A549 (cell line): Measurements from ENCODE around the gene VSIR. TPM values are rescaled to one million over a fixed set of nuclear protein-coding genes. Genes with fewer than 3 reads are reported as not detected.

ENCODE experiments used
- BHLHE40 ChIP-seq: IDR thresholded peaks from 2 replicates; pipeline ENCODE4 v1.6.1; 2012; ENCODE audit warnings: low read depth, low read length, inconsistent platforms
- CBX8 ChIP-seq: fragments of 200-600 bp; sonication (generic); IDR thresholded peaks from 2 replicates; pipeline ENCODE4 v1.6.1; 2016
- CEBPB ChIP-seq, 2 experiments: fragments of >200 bp in 1 of 2; sonication (Bioruptor Twin) in 1 of 2; formaldehyde crosslinking in 1 of 2; IDR thresholded peaks; 2 replicates each; pipeline ENCODE4 v1.6.1; 2012 to 2016
- CHD2 ChIP-seq: fragments of 150-350 bp; IDR thresholded peaks from 2 replicates; pipeline ENCODE4 v1.6.1; 2014; ENCODE audit warnings: low read length; ENCODE audit not compliant: partially characterized antibody
- CHD4 ChIP-seq: fragments of 200-600 bp; sonication (generic); IDR thresholded peaks from 2 replicates; pipeline ENCODE4 v1.6.1; 2016; ENCODE audit warnings: antibody characterized with exemption, mild to moderate bottlenecking, borderline replicate concordance
- EHF ChIP-seq: fragments of 250-450 bp; sonication (Bioruptor Pico); IDR thresholded peaks from 2 replicates; pipeline ENCODE4 v1.5.0; 2020; ENCODE audit warnings: mild to moderate bottlenecking
- EHMT2 ChIP-seq: fragments of 200-600 bp; sonication (generic); IDR thresholded peaks from 2 replicates; pipeline ENCODE4 v1.6.1; 2016; ENCODE audit warnings: antibody characterized with exemption, low read depth, mild to moderate bottlenecking, moderate library complexity
- EP300 ChIP-seq, 2 experiments: fragments of >200 bp; sonication (Bioruptor Twin); formaldehyde crosslinking; IDR thresholded peaks; 2 replicates in 1 of 2; 3 replicates in 1 of 2; pipeline ENCODE4 v1.6.1; 2016 to 2017
- FOSL2 ChIP-seq, 2 experiments: fragments of 450-650 bp in 1 of 2; fragments of >200 bp in 1 of 2; sonication (Bioruptor Twin) in 1 of 2; formaldehyde crosslinking; IDR thresholded peaks; 2 replicates each; pipeline versions ENCODE4 v1.5.0 to v1.6.1; 2016 to 2020; ENCODE audit warnings: mild to moderate bottlenecking in 1 of 2, moderate library complexity in 1 of 2
- GATA3 ChIP-seq: IDR thresholded peaks from 2 replicates; pipeline ENCODE4 v1.6.1; 2012; ENCODE audit warnings: borderline replicate concordance
- HDAC2 ChIP-seq: fragments of 200-600 bp; sonication (generic); IDR thresholded peaks from 2 replicates; pipeline ENCODE4 v1.6.1; 2016
- HOXB13 ChIP-seq: fragments of 250-450 bp; sonication (Bioruptor Pico); IDR thresholded peaks from 2 replicates; pipeline ENCODE4 v1.5.0; 2020; ENCODE audit warnings: low read depth, mild to moderate bottlenecking, moderate library complexity
- HOXB5 ChIP-seq: fragments of 250-450 bp; sonication (Bioruptor Pico); IDR thresholded peaks from 2 replicates; pipeline ENCODE4 v1.5.0; 2020; ENCODE audit warnings: mild to moderate bottlenecking, moderate library complexity
- JUNB ChIP-seq: fragments of >200 bp; sonication (Bioruptor Twin); formaldehyde crosslinking; IDR thresholded peaks from 2 replicates; pipeline ENCODE4 v1.6.1; 2016
- KDM1A ChIP-seq: fragments of 200-600 bp; sonication (generic); IDR thresholded peaks from 2 replicates; pipeline ENCODE4 v1.6.1; 2016; ENCODE audit warnings: low read depth, mild to moderate bottlenecking
- MAFK ChIP-seq: fragments of 450-650 bp; IDR thresholded peaks from 2 replicates; pipeline ENCODE4 v1.6.1; 2014; ENCODE audit not compliant: partially characterized antibody
- MAZ ChIP-seq: fragments of 150-350 bp; IDR thresholded peaks from 2 replicates; pipeline ENCODE4 v1.6.1; 2014; ENCODE audit warnings: antibody characterized with exemption, low read depth, low read length, borderline replicate concordance
- MYC ChIP-seq: IDR thresholded peaks from 2 replicates; pipeline ENCODE4 v1.6.1; 2012; ENCODE audit warnings: mild to moderate bottlenecking, inconsistent platforms, low read length, improper control_type of control experiment, borderline replicate concordance
- PHF8 ChIP-seq: fragments of 200-600 bp; sonication (generic); IDR thresholded peaks from 2 replicates; pipeline ENCODE4 v1.6.1; 2016; ENCODE audit warnings: low read depth, mild to moderate bottlenecking, antibody characterized with exemption, moderate library complexity, borderline replicate concordance
- RAD21 ChIP-seq, 2 experiments: fragments of >200 bp in 1 of 2; sonication (Bioruptor Twin) in 1 of 2; formaldehyde crosslinking in 1 of 2; IDR thresholded peaks in 1 of 2; conservative IDR thresholded peaks in 1 of 2; 2 replicates in 1 of 2; 3 replicates in 1 of 2; pipeline ENCODE4 v1.6.1; 2012 to 2018; ENCODE audit warnings: inconsistent platforms in 1 of 2
- RNF2 ChIP-seq: fragments of 200-600 bp; sonication (generic); IDR thresholded peaks from 2 replicates; pipeline ENCODE4 v1.6.1; 2016; ENCODE audit warnings: low read depth, mild to moderate bottlenecking, antibody characterized with exemption, moderate library complexity, borderline replicate concordance
- SMC3 ChIP-seq: fragments of >200 bp; sonication (Bioruptor Twin); formaldehyde crosslinking; IDR thresholded peaks from 3 replicates; pipeline ENCODE4 v1.6.1; 2018; ENCODE audit warnings: inconsistent platforms
- TFCP2L1 ChIP-seq: fragments of 250-450 bp; sonication (Bioruptor Pico); IDR thresholded peaks from 2 replicates; pipeline ENCODE4 v1.5.0; 2021; ENCODE audit warnings: mild to moderate bottlenecking
- ZFP36 ChIP-seq: fragments of 450-650 bp; IDR thresholded peaks from 2 replicates; pipeline ENCODE4 v1.6.1; 2014; ENCODE audit warnings: borderline replicate concordance; ENCODE audit not compliant: partially characterized antibody
- ZNF302 ChIP-seq: fragments of 250-450 bp; sonication (Bioruptor Pico); IDR thresholded peaks from 2 replicates; pipeline ENCODE4 v1.9.0; 2021; ENCODE audit warnings: inconsistent platforms, mild to moderate bottlenecking, moderate library complexity
- polyA plus RNA-seq, 4 experiments: library from polyadenylated mRNA; depleted of rRNA in 3 of 4; stranded (reverse); fragments of >200 nt; fragmentation: RNase III in 1 of 4; extraction: RNeasy Plus Mini Kit Qiagen cat#74134 plus additional on column Dnase treatment in 1 of 4; gene quantifications; 2 replicates in 3 of 4; 3 replicates in 1 of 4; pipeline ENCODE4 v1.2.3, GENCODE V29; 2011 to 2017
- TF ChIP-seq, protein P1 (sequence below): fragments of >200 bp; sonication (Bioruptor Twin); formaldehyde crosslinking; IDR thresholded peaks from 3 replicates; pipeline ENCODE4 v1.5.1; 2016
- TF ChIP-seq, protein P2 (sequence below): fragments of 250-450 bp; sonication (Bioruptor Pico); IDR thresholded peaks from 2 replicates; pipeline ENCODE4 v1.5.0; 2021; ENCODE audit warnings: mild to moderate bottlenecking, moderate library complexity, borderline replicate concordance
- TF ChIP-seq, protein P3 (sequence below): IDR thresholded peaks from 2 replicates; pipeline ENCODE4 v1.6.1; 2012
- TF ChIP-seq, protein P4 (sequence below): fragments of >200 bp; sonication (Bioruptor Twin); formaldehyde crosslinking; IDR thresholded peaks from 2 replicates; pipeline ENCODE4 v1.6.1; 2016
- TF ChIP-seq, protein P5 (sequence below): fragments of 200-600 bp; sonication (generic); IDR thresholded peaks from 2 replicates; pipeline ENCODE4 v1.6.1; 2016; ENCODE audit warnings: antibody characterized with exemption, mild to moderate bottlenecking, moderate library complexity
- TF ChIP-seq, protein P6 (sequence below): fragments of >200 bp; sonication (Bioruptor Twin); formaldehyde crosslinking; IDR thresholded peaks from 3 replicates; pipeline ENCODE4 v1.6.1; 2016
- TF ChIP-seq, protein P7 (sequence below): IDR thresholded peaks from 2 replicates; pipeline ENCODE4 v1.6.1; 2012

The VSIR gene
- polyA plus RNA-seq, 2 of the 4 experiments (the other 2 are of a cell fraction), result 15.5 to 18.5 TPM

DNA sequence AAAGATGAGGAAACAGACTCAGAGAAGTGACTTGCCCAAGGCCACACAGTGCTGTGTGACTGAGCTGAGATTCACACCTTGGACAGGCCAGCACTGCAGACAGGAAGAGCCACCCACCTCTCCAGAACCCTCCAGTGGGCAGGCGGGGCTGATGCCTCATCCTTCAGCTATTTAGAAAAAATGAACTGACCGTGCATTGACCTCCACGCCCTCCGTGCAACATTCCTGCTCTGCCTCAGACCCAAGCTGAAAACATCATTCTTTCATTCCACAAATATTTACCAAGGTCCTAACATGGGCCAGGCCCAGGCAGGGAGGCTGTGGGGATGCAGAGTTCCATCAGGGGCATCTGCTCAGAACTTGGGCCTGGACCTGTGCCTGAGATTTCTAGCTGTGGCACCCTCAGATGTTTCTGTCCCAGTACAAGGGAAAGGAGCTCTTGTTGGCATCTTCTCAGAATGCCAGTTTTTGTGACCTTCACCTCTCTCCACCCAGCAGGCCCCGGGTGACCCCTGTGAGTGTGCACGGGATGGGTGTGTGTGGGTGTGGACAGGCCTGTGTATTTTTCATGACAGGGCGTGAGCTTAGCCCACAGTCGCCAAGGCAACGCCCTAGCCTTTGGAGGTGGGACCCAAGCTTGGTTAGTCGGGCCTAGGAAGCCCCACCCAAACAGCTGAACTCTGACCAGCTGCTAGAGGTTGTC is 6.5 kb downstream of the VSIR start (continued):
- TF ChIP-seq, protein P1, sequence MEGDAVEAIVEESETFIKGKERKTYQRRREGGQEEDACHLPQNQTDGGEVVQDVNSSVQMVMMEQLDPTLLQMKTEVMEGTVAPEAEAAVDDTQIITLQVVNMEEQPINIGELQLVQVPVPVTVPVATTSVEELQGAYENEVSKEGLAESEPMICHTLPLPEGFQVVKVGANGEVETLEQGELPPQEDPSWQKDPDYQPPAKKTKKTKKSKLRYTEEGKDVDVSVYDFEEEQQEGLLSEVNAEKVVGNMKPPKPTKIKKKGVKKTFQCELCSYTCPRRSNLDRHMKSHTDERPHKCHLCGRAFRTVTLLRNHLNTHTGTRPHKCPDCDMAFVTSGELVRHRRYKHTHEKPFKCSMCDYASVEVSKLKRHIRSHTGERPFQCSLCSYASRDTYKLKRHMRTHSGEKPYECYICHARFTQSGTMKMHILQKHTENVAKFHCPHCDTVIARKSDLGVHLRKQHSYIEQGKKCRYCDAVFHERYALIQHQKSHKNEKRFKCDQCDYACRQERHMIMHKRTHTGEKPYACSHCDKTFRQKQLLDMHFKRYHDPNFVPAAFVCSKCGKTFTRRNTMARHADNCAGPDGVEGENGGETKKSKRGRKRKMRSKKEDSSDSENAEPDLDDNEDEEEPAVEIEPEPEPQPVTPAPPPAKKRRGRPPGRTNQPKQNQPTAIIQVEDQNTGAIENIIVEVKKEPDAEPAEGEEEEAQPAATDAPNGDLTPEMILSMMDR, result no peak
- TF ChIP-seq RNF2 (no peak), ZNF302 (CRISPR knock-in tag) (no peak), RAD21 (conservative IDR thresholded peaks at IDR 0.05 in 1 of 2, IDR thresholded peaks at IDR 0.05 in 1 of 2) (peak; percentile 0 to 16; a peak in 2 of 5 replicates), MAZ (no peak), CHD4 (no peak), TFCP2L1 (CRISPR knock-in tag) (no peak), BHLHE40 (peak; percentile 83), CBX8 (no peak), FOSL2 (IDR thresholded peaks at IDR 0.05) (peak; percentile 87), FOSL2 (CRISPR knock-in tag; IDR thresholded peaks at IDR 0.05) (peak; percentile 93), JUNB (peak; percentile 86), MYC (no peak), HOXB5 (CRISPR knock-in tag) (0 out of 2 replicates have a peak, but pooled peaks have one; percentile 47), HDAC2 (no peak; the same call in none of the 2 replicates), CHD2 (no peak), MAFK (no peak), EHF (CRISPR knock-in tag) (no peak), SMC3 (peak; percentile 21; the same call in 1 of the 3 replicates), GATA3 (peak; percentile 91), CEBPB (IDR thresholded peaks at IDR 0.05) (peak in 1 of 2 experiments; percentile 67; a peak in 1 of 4 replicates), PHF8 (no peak), EP300 (IDR thresholded peaks at IDR 0.05) (peak; percentile 75 to 87; a peak in 3 of 5 replicates), ZFP36 (peak; percentile 90), EHMT2 (no peak), HOXB13 (CRISPR knock-in tag) (peak; percentile 68; the same call in 1 of the 2 replicates), KDM1A (peak; percentile 89; the same call in 1 of the 2 replicates)
- TF ChIP-seq, protein P2, sequence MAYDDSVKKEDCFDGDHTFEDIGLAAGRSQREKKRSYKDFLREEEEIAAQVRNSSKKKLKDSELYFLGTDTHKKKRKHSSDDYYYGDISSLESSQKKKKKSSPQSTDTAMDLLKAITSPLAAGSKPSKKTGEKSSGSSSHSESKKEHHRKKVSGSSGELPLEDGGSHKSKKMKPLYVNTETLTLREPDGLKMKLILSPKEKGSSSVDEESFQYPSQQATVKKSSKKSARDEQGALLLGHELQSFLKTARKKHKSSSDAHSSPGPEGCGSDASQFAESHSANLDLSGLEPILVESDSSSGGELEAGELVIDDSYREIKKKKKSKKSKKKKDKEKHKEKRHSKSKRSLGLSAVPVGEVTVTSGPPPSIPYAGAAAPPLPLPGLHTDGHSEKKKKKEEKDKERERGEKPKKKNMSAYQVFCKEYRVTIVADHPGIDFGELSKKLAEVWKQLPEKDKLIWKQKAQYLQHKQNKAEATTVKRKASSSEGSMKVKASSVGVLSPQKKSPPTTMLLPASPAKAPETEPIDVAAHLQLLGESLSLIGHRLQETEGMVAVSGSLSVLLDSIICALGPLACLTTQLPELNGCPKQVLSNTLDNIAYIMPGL (CRISPR knock-in tag), result no peak
- TF ChIP-seq, protein P3, sequence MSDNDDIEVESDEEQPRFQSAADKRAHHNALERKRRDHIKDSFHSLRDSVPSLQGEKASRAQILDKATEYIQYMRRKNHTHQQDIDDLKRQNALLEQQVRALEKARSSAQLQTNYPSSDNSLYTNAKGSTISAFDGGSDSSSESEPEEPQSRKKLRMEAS, result peak; percentile 92
- TF ChIP-seq, protein P4, sequence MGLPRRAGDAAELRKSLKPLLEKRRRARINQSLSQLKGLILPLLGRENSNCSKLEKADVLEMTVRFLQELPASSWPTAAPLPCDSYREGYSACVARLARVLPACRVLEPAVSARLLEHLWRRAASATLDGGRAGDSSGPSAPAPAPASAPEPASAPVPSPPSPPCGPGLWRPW, result no peak
- TF ChIP-seq, protein P5, sequence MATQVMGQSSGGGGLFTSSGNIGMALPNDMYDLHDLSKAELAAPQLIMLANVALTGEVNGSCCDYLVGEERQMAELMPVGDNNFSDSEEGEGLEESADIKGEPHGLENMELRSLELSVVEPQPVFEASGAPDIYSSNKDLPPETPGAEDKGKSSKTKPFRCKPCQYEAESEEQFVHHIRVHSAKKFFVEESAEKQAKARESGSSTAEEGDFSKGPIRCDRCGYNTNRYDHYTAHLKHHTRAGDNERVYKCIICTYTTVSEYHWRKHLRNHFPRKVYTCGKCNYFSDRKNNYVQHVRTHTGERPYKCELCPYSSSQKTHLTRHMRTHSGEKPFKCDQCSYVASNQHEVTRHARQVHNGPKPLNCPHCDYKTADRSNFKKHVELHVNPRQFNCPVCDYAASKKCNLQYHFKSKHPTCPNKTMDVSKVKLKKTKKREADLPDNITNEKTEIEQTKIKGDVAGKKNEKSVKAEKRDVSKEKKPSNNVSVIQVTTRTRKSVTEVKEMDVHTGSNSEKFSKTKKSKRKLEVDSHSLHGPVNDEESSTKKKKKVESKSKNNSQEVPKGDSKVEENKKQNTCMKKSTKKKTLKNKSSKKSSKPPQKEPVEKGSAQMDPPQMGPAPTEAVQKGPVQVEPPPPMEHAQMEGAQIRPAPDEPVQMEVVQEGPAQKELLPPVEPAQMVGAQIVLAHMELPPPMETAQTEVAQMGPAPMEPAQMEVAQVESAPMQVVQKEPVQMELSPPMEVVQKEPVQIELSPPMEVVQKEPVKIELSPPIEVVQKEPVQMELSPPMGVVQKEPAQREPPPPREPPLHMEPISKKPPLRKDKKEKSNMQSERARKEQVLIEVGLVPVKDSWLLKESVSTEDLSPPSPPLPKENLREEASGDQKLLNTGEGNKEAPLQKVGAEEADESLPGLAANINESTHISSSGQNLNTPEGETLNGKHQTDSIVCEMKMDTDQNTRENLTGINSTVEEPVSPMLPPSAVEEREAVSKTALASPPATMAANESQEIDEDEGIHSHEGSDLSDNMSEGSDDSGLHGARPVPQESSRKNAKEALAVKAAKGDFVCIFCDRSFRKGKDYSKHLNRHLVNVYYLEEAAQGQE, result peak; percentile 85
- TF ChIP-seq, protein P6, sequence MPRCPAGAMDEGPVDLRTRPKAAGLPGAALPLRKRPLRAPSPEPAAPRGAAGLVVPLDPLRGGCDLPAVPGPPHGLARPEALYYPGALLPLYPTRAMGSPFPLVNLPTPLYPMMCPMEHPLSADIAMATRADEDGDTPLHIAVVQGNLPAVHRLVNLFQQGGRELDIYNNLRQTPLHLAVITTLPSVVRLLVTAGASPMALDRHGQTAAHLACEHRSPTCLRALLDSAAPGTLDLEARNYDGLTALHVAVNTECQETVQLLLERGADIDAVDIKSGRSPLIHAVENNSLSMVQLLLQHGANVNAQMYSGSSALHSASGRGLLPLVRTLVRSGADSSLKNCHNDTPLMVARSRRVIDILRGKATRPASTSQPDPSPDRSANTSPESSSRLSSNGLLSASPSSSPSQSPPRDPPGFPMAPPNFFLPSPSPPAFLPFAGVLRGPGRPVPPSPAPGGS, result no peak
- TF ChIP-seq, protein P7, sequence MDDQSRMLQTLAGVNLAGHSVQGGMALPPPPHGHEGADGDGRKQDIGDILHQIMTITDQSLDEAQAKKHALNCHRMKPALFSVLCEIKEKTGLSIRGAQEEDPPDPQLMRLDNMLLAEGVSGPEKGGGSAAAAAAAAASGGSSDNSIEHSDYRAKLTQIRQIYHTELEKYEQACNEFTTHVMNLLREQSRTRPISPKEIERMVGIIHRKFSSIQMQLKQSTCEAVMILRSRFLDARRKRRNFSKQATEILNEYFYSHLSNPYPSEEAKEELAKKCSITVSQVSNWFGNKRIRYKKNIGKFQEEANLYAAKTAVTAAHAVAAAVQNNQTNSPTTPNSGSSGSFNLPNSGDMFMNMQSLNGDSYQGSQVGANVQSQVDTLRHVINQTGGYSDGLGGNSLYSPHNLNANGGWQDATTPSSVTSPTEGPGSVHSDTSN, result peak; percentile 93
